ENCODE measurements around the gene P2RX4.
A peak's percentile ranks its signal among the peaks of the same experiment; 100 is the strongest.
"Not testable (repeated sequence)": the region's sequence is repeated elsewhere in the genome, so short reads cannot be mapped to it uniquely, and the experiment has no call there.

P2RX4 gene

GRCh38 chr12:121222847-121223246 lies 12.9 kb downstream of the P2RX4 start:
- TF ChIP-seq CTCF (conservative IDR thresholded peaks at IDR 0.05; ENCODE audit: low read length): no peak
- H3K4me3 ChIP-seq (ENCODE audit: low read length): no peak overlapping the region
- no peak for DNase-seq (ENCODE audit: low read depth)

GRCh38 chr12:121223292-121224285 lies 13.7 kb downstream of the P2RX4 start:
- no peak for DNase-seq (ENCODE audit: low read depth)
- TF ChIP-seq CTCF (conservative IDR thresholded peaks at IDR 0.05; ENCODE audit: low read length): 0 out of 2 replicates have a peak, but pooled peaks have one; percentile 12

GRCh38 chr12:121224591-121224990 lies 14.7 kb downstream of the P2RX4 start:
- no peak for DNase-seq (ENCODE audit: low read depth)
- TF ChIP-seq CTCF (conservative IDR thresholded peaks at IDR 0.05; ENCODE audit: low read length): no peak
- no peak overlapping the region for H3K4me3 ChIP-seq (ENCODE audit: low read length)

More at GRCh38 chr12:121223292-121224285, 13.7 kb downstream of the P2RX4 start:
- no peak overlapping the region for H3K4me3 ChIP-seq (ENCODE audit: low read length)

- no peak for DNase-seq (ENCODE audit: low read depth)
- no peak for TF ChIP-seq CTCF (conservative IDR thresholded peaks at IDR 0.05; ENCODE audit: low read length)
- no peak overlapping the region for H3K4me3 ChIP-seq (ENCODE audit: low read length)
Measured at GRCh38 chr12:121226399-121226798, 16.5 kb downstream of the P2RX4 start.

- not testable (repeated sequence) for DNase-seq (ENCODE audit: low read depth); H3K4me3 ChIP-seq (ENCODE audit: low read length)
Measured at GRCh38 chr12:121226871-121227270, 16.9 kb downstream of the P2RX4 start.

GRCh38 chr12:121227294-121227693 lies 17.4 kb downstream of the P2RX4 start:
- no peak for TF ChIP-seq CTCF (conservative IDR thresholded peaks at IDR 0.05; ENCODE audit: low read length)
- H3K4me3 ChIP-seq (ENCODE audit: low read length): no peak overlapping the region
- DNase-seq (ENCODE audit: low read depth): no peak

- H3K4me3 ChIP-seq (ENCODE audit: low read length): no peak overlapping the region
- DNase-seq (ENCODE audit: low read depth): no peak
- TF ChIP-seq CTCF (conservative IDR thresholded peaks at IDR 0.05; ENCODE audit: low read length): no peak
Measured at GRCh38 chr12:121228919-121229665, 19.2 kb downstream of the P2RX4 start.

All from AG10803 (cell line).